Natural killer cell (primary cell): ENCODE data around the gene KIF6. TPM values are rescaled to one million over a fixed set of nuclear protein-coding genes. Genes with fewer than 3 reads are reported as not detected.
"Not testable (repeated sequence)": the region's sequence is repeated elsewhere in the genome, so short reads cannot be mapped to it uniquely, and the experiment has no call there.

Experiments
- ATAC-seq, 3 donors: fragments of 150-1000 bp in 2 of 3; fragments of 200-7000 bp in 1 of 3; cut with Tn5 transposase; 1 replicate in 1 of 3; 2 replicates in 2 of 3; pipeline ENCODE4 v1.10.0; 2021; ENCODE audit warnings: mild to moderate bottlenecking in 2 of 3, moderate library complexity in 2 of 3
- DNase-seq, 2 donors: peaks; one replicate each; pipeline versions ENCODE4 v3.0.0 to v3.0.0-alpha.2; 2013 to 2021; ENCODE audit warnings: mixed read lengths in 1 of 2
- H3K27ac ChIP-seq: one replicate; pipeline ENCODE4 v1.5.1; 2013; ENCODE audit warnings: mild to moderate bottlenecking, low read length
- H3K27me3 ChIP-seq: one replicate; pipeline ENCODE4 v1.6.1; 2013; ENCODE audit warnings: low read length; ENCODE audit not compliant: control insufficient read depth, insufficient read depth
- H3K36me3 ChIP-seq: one replicate; pipeline ENCODE4 v1.6.1; 2013; ENCODE audit warnings: low read length; ENCODE audit not compliant: control insufficient read depth, insufficient read depth
- H3K4me1 ChIP-seq: one replicate; pipeline ENCODE4 v1.6.1; 2013; ENCODE audit warnings: low read length; ENCODE audit not compliant: control insufficient read depth, insufficient read depth
- H3K4me3 ChIP-seq: one replicate; pipeline ENCODE4 v1.5.1; 2013; ENCODE audit warnings: low read length
- H3K9me3 ChIP-seq: one replicate; pipeline ENCODE4 v1.6.1; 2013; ENCODE audit warnings: low read length; ENCODE audit not compliant: control insufficient read depth, insufficient read depth
- H3K27ac Mint-ChIP-seq, 2 donors: one replicate each; pipeline ENCODE4 v1.8.0; 2022; ENCODE audit warnings: mild to moderate bottlenecking in 2 of 2, mixed read lengths in 2 of 2, moderate library complexity in 1 of 2
- H3K27me3 Mint-ChIP-seq, 2 donors: one replicate each; pipeline ENCODE4 v1.8.0; 2022; ENCODE audit warnings: low read depth in 2 of 2, mixed read lengths in 2 of 2
- H3K36me3 Mint-ChIP-seq: one replicate; pipeline ENCODE4 v1.8.0; 2022; ENCODE audit warnings: mixed read lengths
- H3K4me1 Mint-ChIP-seq, 2 donors: one replicate each; pipeline ENCODE4 v1.8.0; 2022; ENCODE audit warnings: mixed read lengths in 2 of 2
- H3K4me3 Mint-ChIP-seq: one replicate; pipeline ENCODE4 v1.8.0; 2022; ENCODE audit warnings: mild to moderate bottlenecking, moderate library complexity, mixed read lengths
- H3K9me3 Mint-ChIP-seq, 2 donors: one replicate each; pipeline ENCODE4 v1.8.0; 2022; ENCODE audit warnings: mixed read lengths in 2 of 2
- CTCF ChIP-seq: fragments of 200-600 bp; IDR thresholded peaks from one replicate; pipeline ENCODE4 v1.8.0; 2022; ENCODE audit warnings: antibody characterized with exemption
- WGBS: methylation state at CpG from one replicate; pipeline ENCODE4 v1.1.7; 2013; ENCODE audit warnings: missing lambda C conversion rate; ENCODE audit not compliant: insufficient coverage; 5-methylcytosine and 5-hydroxymethylcytosine counted together
- intact Hi-C: fragments of 100-400 bp; cut with micrococcal nuclease; formaldehyde crosslinking; loops from one replicate; pipeline ENCODE4 v1.14.2; 2022
- total RNA-seq, 4 donors: library from RNA; stranded (reverse); fragments of 120-200 nt in 1 of 4; gene quantifications; one replicate each; pipeline versions ENCODE4 v1.2.3 to v1.2.4, GENCODE V29; 2013 to 2022

The KIF6 gene
- total RNA-seq, 3 donors from 2014 or later (not counting 1 experiment from before 2014, with no cell fraction given) = not detected

GRCh38 chr6:39294133-39294532 is 431.1 kb downstream of the KIF6 start:
- TF ChIP-seq CTCF = no peak
- Histone ChIP-seq H3K9me3 (no peaks in the 10 kb centered on the region), H3K4me1 (no peaks in the 10 kb centered on the region), H3K27ac (no peak overlapping the region), H3K4me3 (no peak overlapping the region), H3K27me3 (no peaks in the 10 kb centered on the region), H3K36me3 (no peaks in the 10 kb centered on the region)
- Mint-ChIP-seq H3K27me3 (peaks cover 0 to 6% of the 10 kb centered on the region in 2 donors), H3K4me1 (peaks cover 5 to 6% of the 10 kb centered on the region in 2 donors), H3K36me3 (no peaks in the 10 kb centered on the region), H3K27ac (no peak overlapping the region), H3K9me3 (no peaks in the 10 kb centered on the region), H3K4me3 (no peak overlapping the region)
- 86% methylated on average over 5 of the region's 5 CpGs for WGBS
- ATAC-seq = no peak
- DNase-seq = no peak
- intact Hi-C loops = no loop called here

- no peak overlapping the region for H3K4me3 ChIP-seq
Measured at GRCh38 chr6:39292637-39293036, 432.6 kb downstream of the KIF6 start.

DNA sequence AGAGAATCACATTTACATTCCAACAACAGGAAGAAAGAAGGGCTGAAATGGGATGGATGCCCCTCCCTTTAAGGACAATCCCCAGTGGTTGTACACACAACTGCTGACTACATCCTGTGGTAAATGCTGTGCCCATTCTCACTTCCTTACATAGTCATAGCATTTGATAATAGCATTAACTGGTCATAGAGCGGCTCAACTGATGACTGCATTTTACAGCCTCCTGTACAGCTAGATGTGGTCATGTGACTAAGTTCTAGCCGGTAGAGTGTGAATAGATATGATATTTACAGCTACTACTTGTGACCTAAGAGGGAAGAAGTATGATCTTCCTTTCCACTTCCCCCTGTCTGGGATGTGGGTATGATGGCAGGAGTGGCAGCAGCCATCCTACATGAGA is 435.7 kb downstream of the KIF6 start:
- Mint-ChIP-seq H3K4me3 (no peak overlapping the region), H3K36me3 (no peaks in the 10 kb centered on the region), H3K27me3 (peaks cover 0 to 6% of the 10 kb centered on the region in 2 donors), H3K27ac (no peak overlapping the region), H3K4me1 (peaks cover 8 to 9% of the 10 kb centered on the region in 2 donors), H3K9me3 (no peaks in the 10 kb centered on the region)
- ATAC-seq (peak in 2 of 3 donors; percentile 46), DNase-seq (no peak)
- 54% methylated on average over 2 of the region's 2 CpGs for WGBS
- no peaks in the 10 kb centered on the region for H3K27me3 ChIP-seq
- H3K36me3 ChIP-seq = no peaks in the 10 kb centered on the region
- intact Hi-C loops = no loop called here
- no peak overlapping the region for H3K27ac ChIP-seq
- no peaks in the 10 kb centered on the region for H3K4me1 ChIP-seq
- no peak for TF ChIP-seq CTCF
- no peaks in the 10 kb centered on the region for H3K9me3 ChIP-seq
- no peak overlapping the region for H3K4me3 ChIP-seq

More at GRCh38 chr6:39292637-39293036, 432.6 kb downstream of the KIF6 start:
- Mint-ChIP-seq H3K4me1 (peaks cover 8 to 9% of the 10 kb centered on the region in 2 donors), H3K36me3 (no peaks in the 10 kb centered on the region), H3K27ac (no peak overlapping the region), H3K4me3 (no peak overlapping the region), H3K9me3 (no peaks in the 10 kb centered on the region), H3K27me3 (peaks cover 0 to 6% of the 10 kb centered on the region in 2 donors)
- Histone ChIP-seq H3K27me3 (no peaks in the 10 kb centered on the region), H3K4me1 (no peaks in the 10 kb centered on the region), H3K36me3 (no peaks in the 10 kb centered on the region), H3K9me3 (no peaks in the 10 kb centered on the region), H3K27ac (no peak overlapping the region)
- DNase-seq (no peak), ATAC-seq (no peak)
- TF ChIP-seq CTCF = no peak
- intact Hi-C loops = no loop called here
- WGBS = 91% methylated on average over 6 of the region's 6 CpGs

GRCh38 chr6:39287601-39288000 is 437.6 kb downstream of the KIF6 start:
- H3K4me1 Mint-ChIP-seq = peaks cover 8 to 9% of the 10 kb centered on the region in 2 donors
- no peak for ATAC-seq

GRCh38 chr6:39286596-39286995 is 438.6 kb downstream of the KIF6 start:
- H3K27me3 ChIP-seq, H3K9me3 ChIP-seq, H3K4me1 ChIP-seq, H3K9me3 Mint-ChIP-seq, H3K27ac Mint-ChIP-seq, H3K27ac ChIP-seq, DNase-seq, H3K36me3 ChIP-seq, H3K36me3 Mint-ChIP-seq, ATAC-seq, intact Hi-C loops, H3K27me3 Mint-ChIP-seq, H3K4me3 Mint-ChIP-seq, H3K4me1 Mint-ChIP-seq, H3K4me3 ChIP-seq: not testable (repeated sequence)
- WGBS = 74% methylated on average over 10 of the region's 10 CpGs

More at GRCh38 chr6:39287601-39288000, 437.6 kb downstream of the KIF6 start:
- H3K27ac ChIP-seq = no peak overlapping the region
- no peak overlapping the region for H3K4me3 Mint-ChIP-seq
- no peaks in the 10 kb centered on the region for H3K4me1 ChIP-seq
- no peaks in the 10 kb centered on the region for H3K27me3 ChIP-seq
- no peaks in the 10 kb centered on the region for H3K9me3 Mint-ChIP-seq
- intact Hi-C loops = no loop called here
- no peak overlapping the region for H3K27ac Mint-ChIP-seq
- no peak overlapping the region for H3K4me3 ChIP-seq
- no peak for TF ChIP-seq CTCF
- H3K9me3 ChIP-seq = no peaks in the 10 kb centered on the region
- 92% methylated on average over 3 of the region's 3 CpGs for WGBS
- peaks cover 0 to 3% of the 10 kb centered on the region in 2 donors for H3K27me3 Mint-ChIP-seq
- no peaks in the 10 kb centered on the region for H3K36me3 Mint-ChIP-seq
- no peaks in the 10 kb centered on the region for H3K36me3 ChIP-seq
- no peak for DNase-seq
